Right renal pelvis (tissue), 4 donors: ENCODE measurements around the gene MMP2. TPM values are rescaled to one million over a fixed set of nuclear protein-coding genes. Genes with fewer than 3 reads are reported as not detected.

Experiments used
- DNase-seq, 4 donors: peaks; one replicate each; pipeline ENCODE4 v3.0.0-alpha.2; 2013; ENCODE audit warnings: low read depth in 4 of 4, low spot score in 3 of 4, missing footprints in 1 of 4
- polyA plus RNA-seq, 4 donors: library from polyadenylated mRNA; unstranded; fragments of 120-200 nt; gene quantifications; one replicate each; pipeline ENCODE4 v1.2.1, GENCODE V29; 2013; ENCODE audit not compliant: insufficient read length in 4 of 4

Gene MMP2
- polyA plus RNA-seq: 100 to 1,000 TPM; 269 to 351 (median 331) TPM

DNA sequence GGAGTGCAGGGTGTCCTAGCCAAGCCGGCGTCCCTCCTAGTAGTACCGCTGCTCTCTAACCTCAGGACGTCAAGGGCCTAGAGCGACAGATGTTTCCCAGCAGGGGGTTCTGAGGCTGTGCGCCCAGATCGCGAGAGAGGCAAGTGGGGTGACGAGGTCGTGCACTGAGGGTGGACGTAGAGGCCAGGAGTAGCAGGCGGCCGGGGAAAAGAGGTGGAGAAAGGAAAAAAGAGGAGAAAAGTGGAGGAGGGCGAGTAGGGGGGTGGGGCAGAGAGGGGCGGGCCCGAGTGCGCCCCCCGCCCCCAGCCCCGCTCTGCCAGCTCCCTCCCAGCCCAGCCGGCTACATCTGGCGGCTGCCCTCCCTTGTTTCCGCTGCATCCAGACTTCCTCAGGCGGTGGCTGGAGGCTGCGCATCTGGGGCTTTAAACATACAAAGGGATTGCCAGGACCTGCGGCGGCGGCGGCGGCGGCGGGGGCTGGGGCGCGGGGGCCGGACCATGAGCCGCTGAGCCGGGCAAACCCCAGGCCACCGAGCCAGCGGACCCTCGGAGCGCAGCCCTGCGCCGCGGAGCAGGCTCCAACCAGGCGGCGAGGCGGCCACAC is at the start of gene MMP2:
MMP2 (plus strand) TSS at position 372 of the 603 bp plus-strand sequence. CDS start 282 bp downstream, outside the sequence.
- no peak for DNase-seq

GRCh38 chr16:55433030-55433429 is 46.0 kb upstream of the MMP2 start:
- no peak for DNase-seq

GRCh38 chr16:55433535-55433934 is 45.5 kb upstream of the MMP2 start:
- DNase-seq: no peak

DNA sequence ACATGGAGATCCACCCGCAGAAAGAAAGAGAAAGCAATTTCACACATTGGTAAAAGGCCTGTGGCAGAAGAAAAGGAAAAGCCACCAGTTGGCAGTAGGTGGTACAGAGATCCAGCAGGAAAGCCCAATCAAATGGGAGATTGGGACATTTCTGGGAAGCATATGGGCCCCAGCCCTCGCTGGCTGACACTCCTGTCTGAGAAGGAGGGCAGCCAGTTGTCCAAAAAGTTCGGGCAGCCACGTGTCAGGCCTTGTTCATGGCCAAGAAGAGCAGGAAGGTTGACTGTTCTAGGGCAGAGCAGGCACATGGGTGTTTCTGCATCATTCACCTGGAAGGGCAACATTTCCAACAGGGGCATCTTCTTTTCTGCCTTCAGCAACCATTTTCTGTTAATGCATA is 45.0 kb upstream of the MMP2 start:
- DNase-seq: no peak

DNA sequence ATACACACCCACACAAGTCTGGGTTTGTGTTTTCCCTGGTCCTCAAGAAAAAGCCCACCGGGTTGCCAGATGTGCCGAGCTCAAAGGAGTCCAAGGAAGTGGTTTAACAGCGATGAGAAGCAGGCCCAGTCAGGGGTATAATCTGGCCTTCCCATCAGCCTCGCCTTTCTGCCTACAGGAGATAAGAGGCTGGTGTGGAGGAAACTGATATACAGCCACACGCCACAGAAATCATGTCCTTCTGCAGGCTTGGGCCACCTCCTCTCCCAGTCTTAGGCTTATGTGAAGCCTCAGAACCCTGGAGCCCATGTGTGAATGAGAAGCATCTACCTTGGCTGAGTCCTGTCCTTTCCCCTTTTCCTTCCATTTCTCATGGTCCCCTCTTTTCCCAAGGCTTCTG is 43.6 kb upstream of the MMP2 start:
- no peak for DNase-seq

- DNase-seq: no peak
Observed at GRCh38 chr16:55436587-55436986, 42.4 kb upstream of the MMP2 start.

GRCh38 chr16:55437625-55438024 is 41.4 kb upstream of the MMP2 start:
- no peak for DNase-seq

- no peak for DNase-seq
Observed at GRCh38 chr16:55438281-55438680, 40.7 kb upstream of the MMP2 start.

DNA sequence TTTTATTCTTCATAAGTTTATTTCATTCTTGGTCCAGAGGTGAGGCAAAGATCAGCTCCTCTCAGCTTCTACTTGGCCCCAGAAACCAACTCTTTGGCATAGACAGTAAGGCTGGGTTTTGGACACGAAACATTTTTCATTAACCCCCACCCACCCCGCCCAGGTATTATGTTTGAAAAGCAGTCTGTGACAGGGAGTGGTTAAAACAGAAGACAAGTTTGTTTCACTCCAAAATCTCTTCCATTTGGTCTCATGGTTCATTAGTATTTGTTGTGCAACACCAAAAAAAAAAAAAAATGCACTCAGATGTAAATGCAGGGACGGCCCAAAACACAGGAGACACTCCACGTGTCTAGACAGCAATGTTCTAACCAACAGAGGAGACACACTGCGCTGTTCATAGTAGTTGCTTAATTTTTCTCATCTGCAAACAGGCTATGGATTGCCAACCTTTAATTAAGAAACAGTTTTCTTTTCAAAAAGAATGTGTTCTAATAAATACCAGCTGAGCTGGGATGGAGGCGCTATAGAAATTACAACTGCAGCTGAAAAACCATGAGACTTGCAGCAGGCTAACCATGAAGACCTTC is 39.8 kb upstream of the MMP2 start:
- no peak for DNase-seq

- no peak for DNase-seq
Observed at GRCh38 chr16:55443434-55444346, 35.3 kb upstream of the MMP2 start.

- no peak for DNase-seq
Observed at GRCh38 chr16:55444754-55445485, 34.1 kb upstream of the MMP2 start.

- no peak for DNase-seq
Observed at GRCh38 chr16:55447231-55447630, 31.8 kb upstream of the MMP2 start.

- DNase-seq: no peak
Observed at GRCh38 chr16:55452996-55453395, 26.0 kb upstream of the MMP2 start.

GRCh38 chr16:55453909-55454308 is 25.1 kb upstream of the MMP2 start:
- DNase-seq: no peak

- DNase-seq: no peak
Observed at GRCh38 chr16:55454861-55455260, 24.1 kb upstream of the MMP2 start.

GRCh38 chr16:55462241-55462640 is 16.8 kb upstream of the MMP2 start:
- no peak for DNase-seq

DNA sequence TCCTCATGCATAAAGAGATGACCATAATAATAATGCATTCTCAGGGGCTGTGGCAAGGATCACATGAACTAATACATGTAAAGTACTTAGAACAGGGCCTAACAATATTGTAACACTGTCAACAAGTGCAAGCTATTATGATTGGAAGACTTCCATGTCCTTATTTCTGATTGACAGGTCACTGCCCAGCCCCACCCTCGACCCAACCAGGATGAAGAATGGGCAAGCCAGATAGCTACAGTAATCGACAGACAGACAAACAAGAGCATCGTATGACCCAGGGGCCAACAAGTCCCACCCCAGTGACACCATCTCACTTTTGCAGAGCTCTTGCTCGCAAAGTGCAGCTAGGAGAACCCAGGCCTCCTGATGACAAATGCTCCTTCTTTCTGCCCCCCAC is 14.6 kb upstream of the MMP2 start:
- DNase-seq: no peak

- DNase-seq: peak; percentile 71 to 89 (median 77)
Observed at GRCh38 chr16:55465077-55465896, 13.7 kb upstream of the MMP2 start.

DNA sequence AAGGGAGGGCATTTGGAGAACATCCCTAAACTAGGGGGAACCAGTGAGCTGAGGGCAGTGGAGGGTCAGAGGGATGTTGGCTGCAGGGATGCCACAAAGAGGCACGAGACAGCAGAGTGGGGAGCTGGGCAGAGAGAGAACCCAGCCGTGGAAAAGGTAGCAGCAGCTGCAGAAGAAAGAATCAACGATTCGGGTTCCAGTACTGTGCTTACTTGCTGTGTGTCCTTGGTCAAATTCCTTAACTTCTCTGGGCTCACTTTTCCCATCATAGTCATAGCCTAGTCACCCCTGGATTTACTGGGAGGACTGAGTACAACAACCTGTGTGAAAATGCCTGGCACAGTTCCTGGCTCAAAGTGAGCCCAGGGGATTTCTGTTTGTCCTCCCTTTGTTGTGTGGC is 12.8 kb upstream of the MMP2 start:
- DNase-seq: no peak

GRCh38 chr16:55467898-55468297 is 11.1 kb upstream of the MMP2 start:
- no peak for DNase-seq
